Natural killer cell (primary cell): ENCODE data around the gene NEGR1. TPM values are rescaled to one million over a fixed set of nuclear protein-coding genes. Genes with fewer than 3 reads are reported as not detected.

Source experiments
- ATAC-seq, 3 donors: fragments of 150-1000 bp in 2 of 3; fragments of 200-7000 bp in 1 of 3; cut with Tn5 transposase; 1 replicate in 1 of 3; 2 replicates in 2 of 3; pipeline ENCODE4 v1.10.0; 2021; ENCODE audit warnings: mild to moderate bottlenecking in 2 of 3, moderate library complexity in 2 of 3
- DNase-seq, 2 donors: peaks; one replicate each; pipeline versions ENCODE4 v3.0.0 to v3.0.0-alpha.2; 2013 to 2021; ENCODE audit warnings: mixed read lengths in 1 of 2
- H3K27ac ChIP-seq: one replicate; pipeline ENCODE4 v1.5.1; 2013; ENCODE audit warnings: mild to moderate bottlenecking, low read length
- H3K27me3 ChIP-seq: one replicate; pipeline ENCODE4 v1.6.1; 2013; ENCODE audit warnings: low read length; ENCODE audit not compliant: control insufficient read depth, insufficient read depth
- H3K36me3 ChIP-seq: one replicate; pipeline ENCODE4 v1.6.1; 2013; ENCODE audit warnings: low read length; ENCODE audit not compliant: control insufficient read depth, insufficient read depth
- H3K4me1 ChIP-seq: one replicate; pipeline ENCODE4 v1.6.1; 2013; ENCODE audit warnings: low read length; ENCODE audit not compliant: control insufficient read depth, insufficient read depth
- H3K4me3 ChIP-seq: one replicate; pipeline ENCODE4 v1.5.1; 2013; ENCODE audit warnings: low read length
- H3K9me3 ChIP-seq: one replicate; pipeline ENCODE4 v1.6.1; 2013; ENCODE audit warnings: low read length; ENCODE audit not compliant: control insufficient read depth, insufficient read depth
- H3K27ac Mint-ChIP-seq, 2 donors: one replicate each; pipeline ENCODE4 v1.8.0; 2022; ENCODE audit warnings: mild to moderate bottlenecking in 2 of 2, mixed read lengths in 2 of 2, moderate library complexity in 1 of 2
- H3K27me3 Mint-ChIP-seq, 2 donors: one replicate each; pipeline ENCODE4 v1.8.0; 2022; ENCODE audit warnings: low read depth in 2 of 2, mixed read lengths in 2 of 2
- H3K36me3 Mint-ChIP-seq: one replicate; pipeline ENCODE4 v1.8.0; 2022; ENCODE audit warnings: mixed read lengths
- H3K4me1 Mint-ChIP-seq, 2 donors: one replicate each; pipeline ENCODE4 v1.8.0; 2022; ENCODE audit warnings: mixed read lengths in 2 of 2
- H3K4me3 Mint-ChIP-seq: one replicate; pipeline ENCODE4 v1.8.0; 2022; ENCODE audit warnings: mild to moderate bottlenecking, moderate library complexity, mixed read lengths
- H3K9me3 Mint-ChIP-seq, 2 donors: one replicate each; pipeline ENCODE4 v1.8.0; 2022; ENCODE audit warnings: mixed read lengths in 2 of 2
- CTCF ChIP-seq: fragments of 200-600 bp; IDR thresholded peaks from one replicate; pipeline ENCODE4 v1.8.0; 2022; ENCODE audit warnings: antibody characterized with exemption
- WGBS: methylation state at CpG from one replicate; pipeline ENCODE4 v1.1.7; 2013; ENCODE audit warnings: missing lambda C conversion rate; ENCODE audit not compliant: insufficient coverage; 5-methylcytosine and 5-hydroxymethylcytosine counted together
- intact Hi-C: fragments of 100-400 bp; cut with micrococcal nuclease; formaldehyde crosslinking; loops from one replicate; pipeline ENCODE4 v1.14.2; 2022
- total RNA-seq, 4 donors: library from RNA; stranded (reverse); fragments of 120-200 nt in 1 of 4; gene quantifications; one replicate each; pipeline versions ENCODE4 v1.2.3 to v1.2.4, GENCODE V29; 2013 to 2022

NEGR1 gene
- total RNA-seq, 3 donors from 2014 or later (not counting 1 experiment from before 2014, with no cell fraction given), result 0.55 to 1.3 TPM; not detected in 1

- no peak for DNase-seq
- no peak overlapping the region for H3K27ac Mint-ChIP-seq
- no peaks in the 10 kb centered on the region for H3K4me1 Mint-ChIP-seq
- H3K4me3 Mint-ChIP-seq, result no peak overlapping the region
- Histone ChIP-seq H3K4me1 (no peaks in the 10 kb centered on the region), H3K27ac (no peak overlapping the region), H3K9me3 (no peaks in the 10 kb centered on the region), H3K27me3 (no peaks in the 10 kb centered on the region), H3K36me3 (no peaks in the 10 kb centered on the region), H3K4me3 (no peak overlapping the region)
- no peaks in the 10 kb centered on the region for H3K36me3 Mint-ChIP-seq
- intact Hi-C loops, result no loop called here
- no peak for TF ChIP-seq CTCF
- 88% methylated on average over 5 of the region's 6 CpGs for WGBS
- H3K9me3 Mint-ChIP-seq, result peaks cover 2 to 4% of the 10 kb centered on the region in 2 donors
- no peaks in the 10 kb centered on the region for H3K27me3 Mint-ChIP-seq
- no peak for ATAC-seq
These were observed 318.2 kb downstream of the NEGR1 start for GRCh38 chr1:71964188-71964587.

GRCh38 chr1:71956613-71957285 lies 325.6 kb downstream of the NEGR1 start:
- H3K9me3 Mint-ChIP-seq, result peaks cover 2 to 10% of the 10 kb centered on the region in 2 donors
- Histone ChIP-seq H3K4me1 (no peaks in the 10 kb centered on the region), H3K36me3 (no peaks in the 10 kb centered on the region), H3K27ac (no peak overlapping the region), H3K27me3 (no peaks in the 10 kb centered on the region), H3K4me3 (no peak overlapping the region), H3K9me3 (no peaks in the 10 kb centered on the region)
- ATAC-seq, result no peak
- no peaks in the 10 kb centered on the region for H3K4me1 Mint-ChIP-seq
- H3K4me3 Mint-ChIP-seq, result no peak overlapping the region
- no peak overlapping the region for H3K27ac Mint-ChIP-seq
- no peak for TF ChIP-seq CTCF
- no peaks in the 10 kb centered on the region for H3K36me3 Mint-ChIP-seq
- intact Hi-C loops, result no loop called here
- H3K27me3 Mint-ChIP-seq, result no peaks in the 10 kb centered on the region
- WGBS, result 96% methylated on average over 2 of the region's 2 CpGs
- DNase-seq, result no peak

GRCh38 chr1:71950579-71950978 lies 331.8 kb downstream of the NEGR1 start:
- Histone ChIP-seq H3K4me3 (no peak overlapping the region), H3K4me1 (no peaks in the 10 kb centered on the region), H3K27me3 (no peaks in the 10 kb centered on the region), H3K9me3 (no peaks in the 10 kb centered on the region), H3K36me3 (no peaks in the 10 kb centered on the region), H3K27ac (no peak overlapping the region)
- intact Hi-C loops, result no loop called here
- H3K27ac Mint-ChIP-seq, result no peak overlapping the region
- no peak overlapping the region for H3K4me3 Mint-ChIP-seq
- peaks cover 2 to 6% of the 10 kb centered on the region in 2 donors for H3K9me3 Mint-ChIP-seq
- DNase-seq, result no peak
- no peaks in the 10 kb centered on the region for H3K36me3 Mint-ChIP-seq
- TF ChIP-seq CTCF, result no peak
- H3K27me3 Mint-ChIP-seq, result no peaks in the 10 kb centered on the region
- ATAC-seq, result no peak
- WGBS, result 93% methylated on average over 2 of the region's 2 CpGs
- H3K4me1 Mint-ChIP-seq, result no peaks in the 10 kb centered on the region

- H3K27ac ChIP-seq, result no peak overlapping the region
- no peak overlapping the region for H3K4me3 ChIP-seq
- H3K9me3 ChIP-seq, result no peaks in the 10 kb centered on the region
- Mint-ChIP-seq H3K36me3 (no peaks in the 10 kb centered on the region), H3K4me3 (no peak overlapping the region), H3K4me1 (no peaks in the 10 kb centered on the region), H3K27ac (no peak overlapping the region), H3K27me3 (no peaks in the 10 kb centered on the region), H3K9me3 (peaks cover 2 to 6% of the 10 kb centered on the region in 2 donors)
- H3K27me3 ChIP-seq, result no peaks in the 10 kb centered on the region
- no peaks in the 10 kb centered on the region for H3K4me1 ChIP-seq
- no peak for TF ChIP-seq CTCF
- DNase-seq (no peak), ATAC-seq (no peak)
- intact Hi-C loops, result no loop called here
- no peaks in the 10 kb centered on the region for H3K36me3 ChIP-seq
- 0% methylated on average over 1 of the region's 2 CpGs for WGBS
These were observed 332.7 kb downstream of the NEGR1 start for GRCh38 chr1:71949681-71950080.
